ENCODE data around the gene ZSCAN21. TPM values are rescaled to one million over a fixed set of nuclear protein-coding genes. Genes with fewer than 3 reads are reported as not detected.

The ZSCAN21 gene
- total RNA-seq, 1 donor from 2014 or later, result 11.1 TPM

GRCh38 chr7:100095289-100095688 lies 45.7 kb downstream of the ZSCAN21 start:
- Mint-ChIP-seq H3K9me3 (ENCODE audit: unreplicated experiment) (no peaks in the 10 kb centered on the region), H3K27ac (ENCODE audit: unreplicated experiment) (no peak overlapping the region), H3K4me1 (ENCODE audit: low read depth, unreplicated experiment) (peaks cover 18% of the 10 kb centered on the region), H3K36me3 (ENCODE audit: low read depth, unreplicated experiment) (peaks cover 45% of the 10 kb centered on the region), H3K27me3 (ENCODE audit: low read depth, unreplicated experiment) (no peaks in the 10 kb centered on the region), H3K4me3 (ENCODE audit: unreplicated experiment) (peak overlapping the region; percentile 15)
- no peak for DNase-seq (ENCODE audit: low read depth)
- Histone ChIP-seq H3K4me1 (ENCODE audit: insufficient read depth, low read length) (peaks cover 41% of the 10 kb centered on the region), H4K20me1 (ENCODE audit: insufficient read depth, low read length) (peaks cover 67% of the 10 kb centered on the region), H3K79me2 (ENCODE audit: insufficient read depth, low read length) (peaks cover 89% of the 10 kb centered on the region), H3K36me3 (ENCODE audit: insufficient read depth, low read length) (peaks cover 83% of the 10 kb centered on the region), H3K27ac (ENCODE audit: low read depth, low read length) (no peak overlapping the region), H3K4me3 (ENCODE audit: insufficient read depth, low read depth, low read length) (no peak overlapping the region), H3K27me3 (ENCODE audit: insufficient read depth, low read length) (no peaks in the 10 kb centered on the region), H3K9me3 (ENCODE audit: insufficient read depth, low read depth, low read length) (no peaks in the 10 kb centered on the region), H2AFZ (ENCODE audit: low read depth, low read length) (no peak overlapping the region), H3K4me2 (ENCODE audit: low read length) (no peak overlapping the region), H3K9ac (ENCODE audit: low read length) (no peak overlapping the region)
- no peak for FAIRE-seq
- TF ChIP-seq CTCF (IDR thresholded peaks at IDR 0.05; ENCODE audit: insufficient read depth, low read depth, low read length) (no peak), EZH2 (IDR thresholded peaks at IDR 0.05; ENCODE audit: insufficient read depth, low read length) (no peak)

GRCh38 chr7:100095704-100096103 lies 46.1 kb downstream of the ZSCAN21 start:
- Histone ChIP-seq H3K9ac (ENCODE audit: low read length) (no peak overlapping the region), H2AFZ (ENCODE audit: low read depth, low read length) (no peak overlapping the region), H3K36me3 (ENCODE audit: insufficient read depth, low read length) (peaks cover 79% of the 10 kb centered on the region), H3K4me3 (ENCODE audit: insufficient read depth, low read depth, low read length) (no peak overlapping the region), H3K9me3 (ENCODE audit: insufficient read depth, low read depth, low read length) (no peaks in the 10 kb centered on the region), H3K27me3 (ENCODE audit: insufficient read depth, low read length) (no peaks in the 10 kb centered on the region), H3K4me1 (ENCODE audit: insufficient read depth, low read length) (peaks cover 37% of the 10 kb centered on the region), H3K4me2 (ENCODE audit: low read length) (no peak overlapping the region), H4K20me1 (ENCODE audit: insufficient read depth, low read length) (peaks cover 63% of the 10 kb centered on the region), H3K79me2 (ENCODE audit: insufficient read depth, low read length) (peaks cover 89% of the 10 kb centered on the region), H3K27ac (ENCODE audit: low read depth, low read length) (no peak overlapping the region)
- Mint-ChIP-seq H3K36me3 (ENCODE audit: low read depth, unreplicated experiment) (peaks cover 45% of the 10 kb centered on the region), H3K4me3 (ENCODE audit: unreplicated experiment) (no peak overlapping the region), H3K27me3 (ENCODE audit: low read depth, unreplicated experiment) (no peaks in the 10 kb centered on the region), H3K4me1 (ENCODE audit: low read depth, unreplicated experiment) (peaks cover 18% of the 10 kb centered on the region), H3K9me3 (ENCODE audit: unreplicated experiment) (no peaks in the 10 kb centered on the region), H3K27ac (ENCODE audit: unreplicated experiment) (no peak overlapping the region)
- no peak for DNase-seq (ENCODE audit: low read depth)
- no peak for FAIRE-seq
- TF ChIP-seq CTCF (IDR thresholded peaks at IDR 0.05; ENCODE audit: insufficient read depth, low read depth, low read length), result no peak
- TF ChIP-seq EZH2 (IDR thresholded peaks at IDR 0.05; ENCODE audit: insufficient read depth, low read length), result no peak

- no peak overlapping the region for H3K4me3 ChIP-seq (ENCODE audit: insufficient read depth, low read depth, low read length)
- H3K9me3 Mint-ChIP-seq (ENCODE audit: unreplicated experiment), result no peaks in the 10 kb centered on the region
- H3K27ac ChIP-seq (ENCODE audit: low read depth, low read length), result no peak overlapping the region
- peak overlapping the region; percentile 93 for H3K4me3 Mint-ChIP-seq (ENCODE audit: unreplicated experiment)
- peaks cover 47% of the 10 kb centered on the region for H3K36me3 ChIP-seq (ENCODE audit: insufficient read depth, low read length)
- peaks cover 27% of the 10 kb centered on the region for H3K4me1 ChIP-seq (ENCODE audit: insufficient read depth, low read length)
- H4K20me1 ChIP-seq (ENCODE audit: insufficient read depth, low read length), result peaks cover 37% of the 10 kb centered on the region
- H3K9ac ChIP-seq (ENCODE audit: low read length), result peak overlapping the region; percentile 91
- FAIRE-seq, result no peak
- no peak overlapping the region for H2AFZ ChIP-seq (ENCODE audit: low read depth, low read length)
- H3K27ac Mint-ChIP-seq (ENCODE audit: unreplicated experiment), result peak overlapping the region; percentile 91
- TF ChIP-seq CTCF (IDR thresholded peaks at IDR 0.05; ENCODE audit: insufficient read depth, low read depth, low read length), result no peak
- TF ChIP-seq EZH2 (IDR thresholded peaks at IDR 0.05; ENCODE audit: insufficient read depth, low read length), result no peak
- peaks cover 69% of the 10 kb centered on the region for H3K79me2 ChIP-seq (ENCODE audit: insufficient read depth, low read length)
- no peaks in the 10 kb centered on the region for H3K27me3 Mint-ChIP-seq (ENCODE audit: low read depth, unreplicated experiment)
- H3K4me2 ChIP-seq (ENCODE audit: low read length), result peak overlapping the region; percentile 93
- no peaks in the 10 kb centered on the region for H3K27me3 ChIP-seq (ENCODE audit: insufficient read depth, low read length)
- peaks cover 22% of the 10 kb centered on the region for H3K4me1 Mint-ChIP-seq (ENCODE audit: low read depth, unreplicated experiment)
- H3K36me3 Mint-ChIP-seq (ENCODE audit: low read depth, unreplicated experiment), result peaks cover 27% of the 10 kb centered on the region
- no peaks in the 10 kb centered on the region for H3K9me3 ChIP-seq (ENCODE audit: insufficient read depth, low read depth, low read length)
- DNase-seq (ENCODE audit: low read depth), result no peak
Observed at GRCh38 chr7:100098913-100099312, 49.3 kb downstream of the ZSCAN21 start.
